Calu3 (cell line): ENCODE data around the gene MYBPHL. TPM values are rescaled to one million over a fixed set of nuclear protein-coding genes. Genes with fewer than 3 reads are reported as not detected.

ENCODE experiments used
- BruUV-seq: library from RNA; stranded (reverse); fragments of 400-500 nt; replicated peaks from 2 replicates; lab custom pipeline; 2021; lab: Mats Ljungman, UMichigan
- CTCF ChIA-PET: fragments of 300-600 bp; sonication (Branson Sonifier 250); formaldehyde crosslinking; loops from one replicate; lab custom pipeline; 2022; ENCODE audit warnings: antibody characterized with exemption; lab: Charles Lee
- DNase-seq: peaks from one replicate; pipeline ENCODE4 v3.0.0; 2022
- H3K27ac Mint-ChIP-seq: one replicate; pipeline ENCODE4 v1.8.0; 2022; ENCODE audit warnings: mixed read lengths; ENCODE audit not compliant: unreplicated experiment
- H3K27me3 Mint-ChIP-seq: one replicate; pipeline ENCODE4 v1.8.0; 2022; ENCODE audit warnings: mixed read lengths; ENCODE audit not compliant: unreplicated experiment
- H3K36me3 Mint-ChIP-seq: one replicate; pipeline ENCODE4 v1.8.0; 2022; ENCODE audit warnings: mild to moderate bottlenecking, moderate library complexity, mixed read lengths; ENCODE audit not compliant: insufficient read depth, unreplicated experiment
- H3K4me1 Mint-ChIP-seq: one replicate; pipeline ENCODE4 v1.8.0; 2022; ENCODE audit warnings: mild to moderate bottlenecking, low read depth, mixed read lengths; ENCODE audit not compliant: unreplicated experiment
- H3K4me3 Mint-ChIP-seq: one replicate; pipeline ENCODE4 v1.8.0; 2022; ENCODE audit warnings: mild to moderate bottlenecking, low read depth, moderate library complexity, mixed read lengths; ENCODE audit not compliant: unreplicated experiment
- H3K9me3 Mint-ChIP-seq: one replicate; pipeline ENCODE4 v1.8.0; 2022; ENCODE audit warnings: low read depth, mixed read lengths; ENCODE audit not compliant: unreplicated experiment
- intact Hi-C: fragments of 100-400 bp; cut with micrococcal nuclease; formaldehyde crosslinking; loops from one replicate; pipeline ENCODE4 v1.10.0; 2022; ENCODE audit not compliant: unreplicated experiment
- total RNA-seq: library from RNA; stranded (reverse); gene quantifications from 2 replicates; pipeline ENCODE4 v1.2.3, GENCODE V29; 2022
- TF ChIP-seq, protein P1 (sequence below): fragments of 200-600 bp; IDR thresholded peaks from one replicate; pipeline ENCODE4 v1.8.0; 2022; ENCODE audit warnings: antibody characterized with exemption; ENCODE audit not compliant: unreplicated experiment

The MYBPHL gene
- total RNA-seq, 1 experiment from 2014 or later: not detected

GRCh38 chr1:109301874-109302273, 4.9 kb downstream of the MYBPHL start:
- Mint-ChIP-seq H3K4me3 (no peak overlapping the region), H3K4me1 (peaks cover 10% of the 10 kb centered on the region), H3K9me3 (no peaks in the 10 kb centered on the region), H3K36me3 (no peaks in the 10 kb centered on the region), H3K27ac (no peak overlapping the region), H3K27me3 (no peaks in the 10 kb centered on the region)
- no peak for DNase-seq
- CTCF ChIA-PET: no interaction called here
- intact Hi-C loops: no loop called here
- TF ChIP-seq, protein P1, sequence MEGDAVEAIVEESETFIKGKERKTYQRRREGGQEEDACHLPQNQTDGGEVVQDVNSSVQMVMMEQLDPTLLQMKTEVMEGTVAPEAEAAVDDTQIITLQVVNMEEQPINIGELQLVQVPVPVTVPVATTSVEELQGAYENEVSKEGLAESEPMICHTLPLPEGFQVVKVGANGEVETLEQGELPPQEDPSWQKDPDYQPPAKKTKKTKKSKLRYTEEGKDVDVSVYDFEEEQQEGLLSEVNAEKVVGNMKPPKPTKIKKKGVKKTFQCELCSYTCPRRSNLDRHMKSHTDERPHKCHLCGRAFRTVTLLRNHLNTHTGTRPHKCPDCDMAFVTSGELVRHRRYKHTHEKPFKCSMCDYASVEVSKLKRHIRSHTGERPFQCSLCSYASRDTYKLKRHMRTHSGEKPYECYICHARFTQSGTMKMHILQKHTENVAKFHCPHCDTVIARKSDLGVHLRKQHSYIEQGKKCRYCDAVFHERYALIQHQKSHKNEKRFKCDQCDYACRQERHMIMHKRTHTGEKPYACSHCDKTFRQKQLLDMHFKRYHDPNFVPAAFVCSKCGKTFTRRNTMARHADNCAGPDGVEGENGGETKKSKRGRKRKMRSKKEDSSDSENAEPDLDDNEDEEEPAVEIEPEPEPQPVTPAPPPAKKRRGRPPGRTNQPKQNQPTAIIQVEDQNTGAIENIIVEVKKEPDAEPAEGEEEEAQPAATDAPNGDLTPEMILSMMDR: no peak
- BruUV-seq: no TSS peak

DNA sequence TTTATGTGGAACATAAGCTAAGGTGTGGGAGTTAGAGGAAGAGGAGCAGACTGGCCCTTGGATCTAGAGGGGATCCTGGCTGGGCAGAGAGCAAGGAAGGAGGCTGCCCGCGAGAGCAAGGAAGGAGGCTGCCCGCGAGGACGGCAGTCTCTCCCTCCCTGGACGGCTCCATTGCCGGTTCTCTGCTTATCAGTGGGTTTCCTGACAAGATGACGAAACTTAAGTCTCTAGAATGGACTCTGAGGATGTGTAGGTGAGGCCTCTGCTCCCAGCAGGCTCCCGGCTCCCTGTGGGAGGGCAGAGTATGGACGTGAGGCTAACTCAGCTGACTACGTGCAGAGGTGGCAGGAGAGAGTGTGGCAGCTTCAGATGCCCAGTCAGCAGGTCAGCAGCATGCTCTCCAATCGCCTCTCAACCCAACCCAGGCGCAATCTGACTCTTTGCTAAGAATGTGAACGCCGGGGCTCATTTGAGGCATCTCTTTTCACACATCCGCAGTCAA, 6.1 kb downstream of the MYBPHL start:
- TF ChIP-seq, protein P1: no peak
- no TSS peak for BruUV-seq
- Mint-ChIP-seq H3K27ac (no peak overlapping the region), H3K36me3 (no peaks in the 10 kb centered on the region), H3K4me3 (no peak overlapping the region), H3K4me1 (peaks cover 10% of the 10 kb centered on the region), H3K9me3 (no peaks in the 10 kb centered on the region), H3K27me3 (peaks cover under 1% of the 10 kb centered on the region)
- no peak for DNase-seq
- intact Hi-C loops: no loop called here
- CTCF ChIA-PET: no interaction called here

- no peak for DNase-seq
- intact Hi-C loops: no loop called here
- Mint-ChIP-seq H3K27ac (no peak overlapping the region), H3K36me3 (no peaks in the 10 kb centered on the region), H3K27me3 (peaks cover 10% of the 10 kb centered on the region), H3K9me3 (no peaks in the 10 kb centered on the region), H3K4me1 (peaks cover 10% of the 10 kb centered on the region), H3K4me3 (no peak overlapping the region)
- BruUV-seq: no TSS peak
- TF ChIP-seq, protein P1: no peak
- CTCF ChIA-PET: no interaction called here
These were observed 7.1 kb downstream of the MYBPHL start for GRCh38 chr1:109299558-109300343.

GRCh38 chr1:109298666-109299557, 7.9 kb downstream of the MYBPHL start:
- intact Hi-C loops: no loop called here
- Mint-ChIP-seq H3K27me3 (peaks cover 16% of the 10 kb centered on the region), H3K4me3 (no peak overlapping the region), H3K27ac (no peak overlapping the region), H3K4me1 (peaks cover 10% of the 10 kb centered on the region), H3K9me3 (no peaks in the 10 kb centered on the region), H3K36me3 (no peaks in the 10 kb centered on the region)
- no TSS peak for BruUV-seq
- DNase-seq: no peak
- TF ChIP-seq, protein P1: no peak
- CTCF ChIA-PET: no interaction called here
